HG03159 (cell line): ENCODE measurements around the gene HIPK2.

Experiments used
- ATAC-seq: cut with Tn5 transposase; IDR thresholded peaks from one replicate; pipeline ENCODE4 v1.9.1; 2021; ENCODE audit warnings: mild to moderate bottlenecking, moderate library complexity; ENCODE audit not compliant: unreplicated experiment

HIPK2 gene

DNA sequence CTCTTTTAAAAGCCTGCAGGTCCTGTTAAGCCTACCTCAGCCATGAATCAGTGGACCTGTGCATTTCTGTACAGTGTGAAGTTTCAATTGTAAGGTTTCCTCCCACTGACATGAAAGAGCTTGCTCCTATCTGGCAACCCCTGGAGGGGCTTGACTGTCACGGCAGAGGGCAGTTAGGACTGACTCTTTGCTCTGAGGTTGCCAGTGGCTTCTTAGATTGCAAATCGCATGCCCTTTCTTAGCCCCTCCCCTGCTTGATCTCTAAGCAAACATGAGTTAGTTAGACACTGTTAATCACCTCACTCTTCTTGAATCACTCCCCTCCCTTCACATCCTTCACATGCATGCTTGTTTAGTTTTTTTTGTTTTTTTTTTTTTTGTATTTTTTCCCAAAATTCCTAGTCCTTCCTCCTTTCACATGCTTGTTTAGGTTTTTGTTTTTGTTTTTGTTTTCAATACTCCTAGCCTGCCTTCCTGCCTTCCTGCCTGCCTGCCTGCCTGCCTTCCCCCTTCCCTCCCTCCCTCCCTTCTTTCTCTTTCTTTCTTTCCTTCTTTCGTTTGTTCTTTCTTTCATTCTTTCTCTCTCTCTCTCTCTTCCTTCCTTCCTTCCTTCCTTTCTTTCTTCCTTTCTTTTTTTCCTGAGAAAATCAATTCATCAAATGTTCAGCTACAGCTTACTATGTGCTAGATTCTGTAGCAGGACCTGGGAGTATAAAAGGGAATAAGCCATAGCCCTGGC lies 6.0 kb upstream of the HIPK2 start:
- ATAC-seq, result no peak

DNA sequence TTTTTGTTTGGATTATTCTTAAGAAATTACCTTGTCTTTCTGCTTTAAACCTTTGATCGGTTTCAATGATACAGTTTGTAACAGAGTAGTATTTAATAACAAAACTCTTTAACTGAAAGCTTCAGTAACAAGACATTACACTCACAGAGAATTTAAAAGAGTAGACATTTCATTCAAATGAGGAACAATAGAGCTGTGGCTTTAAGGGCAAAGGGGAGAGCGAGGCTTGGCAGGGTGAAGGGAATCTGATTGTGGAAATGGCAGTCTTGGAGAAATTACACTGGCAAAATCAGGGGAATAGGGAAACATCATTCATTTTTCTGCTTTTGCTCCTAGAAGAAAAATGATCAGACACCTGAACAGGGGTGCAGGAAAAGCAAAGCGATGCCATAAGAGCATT lies 5.1 kb upstream of the HIPK2 start:
- no peak for ATAC-seq

DNA sequence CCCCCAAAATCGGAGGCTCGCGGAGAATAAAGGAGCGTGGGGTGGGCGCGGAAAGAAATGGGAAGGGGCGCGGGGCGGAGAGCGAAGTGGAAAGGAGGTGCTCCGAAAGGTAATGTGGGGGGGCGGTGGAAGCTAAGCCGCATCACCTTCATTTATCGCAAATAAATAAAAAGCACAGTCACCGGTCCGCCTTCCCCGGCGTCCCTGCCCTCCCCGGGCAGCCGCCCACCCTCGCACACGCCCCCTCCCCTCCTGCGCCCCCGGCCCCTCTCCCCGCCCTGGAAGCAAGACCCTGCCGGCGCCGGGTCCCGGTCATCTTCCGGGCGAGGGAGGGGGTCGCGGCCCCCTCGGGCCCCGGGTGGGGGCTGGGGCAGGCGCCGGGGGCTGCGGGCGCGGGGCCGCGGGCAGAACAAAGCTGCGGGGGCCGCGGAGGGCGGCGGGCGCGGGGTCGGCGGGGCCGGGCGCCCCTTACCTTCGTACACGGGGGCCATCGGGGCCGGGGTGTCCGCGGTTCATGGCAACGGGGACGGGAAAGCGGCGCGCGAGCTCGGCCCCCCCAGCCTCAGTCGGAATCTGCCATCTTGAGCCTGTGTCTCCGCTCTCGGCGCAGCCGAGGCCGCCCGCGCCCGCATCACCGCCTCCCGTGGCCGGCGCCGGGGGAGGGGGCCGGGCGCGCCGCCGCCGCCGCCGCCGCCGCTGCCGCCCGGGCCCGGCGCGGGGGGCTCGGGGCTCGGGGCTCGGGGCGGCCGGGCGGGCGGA lies 486 bp downstream of the HIPK2 start:
- peak; percentile 18 for ATAC-seq

DNA sequence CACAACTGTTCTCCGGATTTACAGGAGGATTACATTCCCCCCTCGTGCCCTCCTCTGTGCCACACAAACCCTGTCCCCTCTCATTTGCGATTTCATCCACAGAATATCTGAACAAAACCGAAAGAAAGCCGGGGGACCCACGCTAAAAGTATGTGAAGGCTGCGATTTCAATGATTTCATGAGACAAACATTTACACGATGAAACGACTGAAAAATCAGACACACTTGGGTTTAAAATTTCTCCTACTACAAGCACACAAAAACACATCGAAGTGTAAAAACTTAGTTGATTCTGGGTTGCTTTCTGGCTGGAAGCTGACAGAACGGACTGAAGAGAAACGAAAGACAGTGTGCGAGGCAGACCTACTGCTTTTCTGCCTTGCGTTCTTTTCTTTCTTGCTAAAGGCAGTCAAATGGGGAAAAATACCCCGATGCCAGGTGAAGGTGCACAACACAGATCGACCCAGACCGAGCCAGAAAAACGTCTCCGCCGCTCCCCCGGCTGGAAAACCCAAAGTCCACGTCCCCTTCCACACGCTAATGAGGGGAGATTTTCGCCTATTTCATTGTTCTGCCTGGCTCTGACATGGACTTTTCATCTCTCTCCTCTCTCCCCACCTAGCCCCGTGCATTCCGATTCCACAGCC lies 1.2 kb downstream of the HIPK2 start:
- no peak for ATAC-seq

DNA sequence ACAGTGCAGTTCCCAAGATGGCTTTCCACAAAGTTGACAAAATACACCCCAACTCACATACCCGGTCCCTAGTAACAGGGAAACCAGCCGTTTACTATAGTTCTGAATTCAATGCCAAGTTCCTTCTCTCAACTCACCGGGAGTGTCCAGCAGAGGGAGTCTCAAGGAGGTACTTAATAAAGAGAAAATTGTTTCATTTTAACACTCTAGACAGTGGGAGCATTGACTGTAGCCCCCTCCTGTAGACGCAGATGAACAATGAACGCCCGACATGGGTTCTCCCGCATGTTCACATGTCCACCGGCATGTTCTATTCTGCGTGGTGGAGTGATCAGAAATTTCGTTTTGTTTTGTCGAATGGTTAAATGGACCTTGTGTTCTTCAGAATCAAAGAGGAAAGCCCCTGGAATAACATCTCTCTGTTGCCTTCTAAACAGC lies 1.9 kb downstream of the HIPK2 start:
- ATAC-seq, result peak; percentile 32

DNA sequence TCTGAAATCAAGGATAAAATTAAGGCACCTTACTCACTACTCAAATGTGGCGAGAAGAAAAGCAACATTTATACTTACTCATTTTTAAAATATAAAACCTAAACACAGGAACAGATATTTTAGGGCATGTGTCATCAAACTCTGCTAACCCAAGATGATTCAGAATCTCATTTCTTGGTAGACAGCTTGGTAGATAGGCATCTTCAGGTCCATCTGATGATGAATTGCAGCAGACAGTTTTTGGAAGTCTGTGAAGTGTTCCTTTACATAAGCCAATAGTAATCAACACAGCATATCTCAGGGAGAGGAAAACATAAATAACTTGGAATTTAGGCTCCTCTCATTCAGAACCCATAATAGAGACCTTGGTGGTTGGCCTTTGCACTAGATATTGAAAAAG lies 3.4 kb downstream of the HIPK2 start:
- no peak for ATAC-seq

- no peak for ATAC-seq
Measured at GRCh38 chr7:139773371-139773770, 4.4 kb downstream of the HIPK2 start.

- no peak for ATAC-seq
Measured at GRCh38 chr7:139772873-139773272, 4.9 kb downstream of the HIPK2 start.

DNA sequence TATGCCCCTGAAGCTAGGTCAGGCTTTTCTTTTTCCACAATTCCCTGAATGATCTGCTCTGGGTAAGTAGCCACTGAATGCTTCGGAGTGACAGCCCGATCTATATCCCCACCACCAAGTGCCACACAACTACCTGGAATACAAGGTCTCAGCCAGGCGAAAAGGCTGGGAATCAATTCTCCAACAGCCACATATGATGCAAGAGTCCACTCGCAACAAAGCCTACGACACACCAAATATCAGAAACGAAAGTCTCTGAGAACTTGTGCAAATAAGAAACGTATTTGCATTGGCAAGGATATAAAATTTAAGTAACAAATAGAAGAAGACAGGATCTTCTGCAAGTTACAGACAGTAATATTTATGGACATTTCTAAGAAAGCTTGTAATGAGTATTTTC lies 5.7 kb downstream of the HIPK2 start:
- ATAC-seq, result no peak

GRCh38 chr7:139771001-139771956 lies 6.5 kb downstream of the HIPK2 start:
- no peak for ATAC-seq

- ATAC-seq, result no peak
Measured at GRCh38 chr7:139769761-139770160, 8.0 kb downstream of the HIPK2 start.

DNA sequence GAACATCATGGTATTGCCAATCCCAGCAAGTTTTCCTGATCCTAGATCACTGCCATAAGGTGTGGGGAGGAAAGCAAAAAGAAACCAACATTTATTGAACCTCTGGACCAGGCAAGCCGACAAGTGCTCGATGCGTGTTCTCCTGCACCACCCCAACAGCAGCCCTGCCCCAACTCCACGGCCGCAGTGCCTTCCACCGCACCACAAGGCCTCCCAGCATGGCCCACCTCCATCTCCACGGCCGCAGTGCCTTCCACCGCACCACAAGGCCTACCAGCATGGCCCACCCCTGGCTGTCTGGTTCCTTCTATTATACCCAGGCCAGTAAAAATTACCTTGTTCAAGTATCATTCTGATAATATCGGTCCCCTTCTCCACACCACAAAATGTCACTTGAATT lies 8.7 kb downstream of the HIPK2 start:
- no peak for ATAC-seq

- ATAC-seq, result no peak
Measured at GRCh38 chr7:139768249-139768824, 9.5 kb downstream of the HIPK2 start.

GRCh38 chr7:139767561-139767982 lies 10.2 kb downstream of the HIPK2 start:
- ATAC-seq, result peak; percentile 91

- no peak for ATAC-seq
Measured at GRCh38 chr7:139765143-139765542, 12.7 kb downstream of the HIPK2 start.

GRCh38 chr7:139763330-139763729 lies 14.5 kb downstream of the HIPK2 start:
- ATAC-seq, result no peak

DNA sequence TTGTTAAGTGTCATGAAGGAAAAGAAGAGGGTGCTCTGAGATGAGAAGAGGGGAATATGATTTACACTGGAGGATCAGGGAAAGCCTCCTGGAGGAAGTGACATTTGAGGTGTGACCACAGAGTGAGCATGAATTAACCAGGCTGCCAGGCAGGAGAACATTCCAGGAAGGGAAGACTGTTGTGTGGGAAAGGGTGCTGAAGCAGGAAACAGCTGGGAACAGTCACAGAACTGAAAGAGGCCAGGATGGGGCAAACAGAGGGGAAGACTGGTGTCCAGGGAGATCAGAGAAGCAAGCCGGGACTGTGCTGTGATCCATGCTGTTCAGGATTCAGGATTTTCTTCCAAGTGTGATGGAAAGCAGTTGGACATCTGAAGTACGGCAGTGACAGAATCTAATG lies 14.9 kb downstream of the HIPK2 start:
- no peak for ATAC-seq

DNA sequence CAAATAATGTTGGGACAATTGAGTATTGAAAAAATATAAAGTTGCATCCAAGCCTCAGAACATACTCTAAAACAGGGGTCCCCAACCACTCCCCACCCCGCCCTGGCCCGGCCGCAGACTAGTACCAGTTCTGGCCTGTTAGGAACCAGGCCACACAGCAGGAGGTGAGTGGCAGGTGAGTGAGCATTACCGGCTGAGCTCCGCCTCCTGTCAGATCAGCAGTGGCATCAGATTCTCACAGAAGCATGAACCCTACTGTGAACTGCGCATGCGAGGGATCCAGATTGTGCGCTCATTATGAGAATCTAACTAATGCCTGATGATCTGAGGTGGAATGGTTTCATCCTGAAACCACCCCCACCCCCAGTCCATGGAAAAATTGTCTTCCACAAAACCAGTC lies 19.4 kb downstream of the HIPK2 start:
- no peak for ATAC-seq

- no peak for ATAC-seq
Measured at GRCh38 chr7:139757968-139758367, 19.8 kb downstream of the HIPK2 start.

- ATAC-seq, result no peak
Measured at GRCh38 chr7:139753693-139754111, 24.1 kb downstream of the HIPK2 start.
